ENCODE results near the gene PTPRK. TPM values are rescaled to one million over a fixed set of nuclear protein-coding genes. Genes with fewer than 3 reads are reported as not detected.

The PTPRK gene
- total and polyA plus RNA-seq, 7 donors: 6.0 to 51.3 (median 46.7) TPM

DNA sequence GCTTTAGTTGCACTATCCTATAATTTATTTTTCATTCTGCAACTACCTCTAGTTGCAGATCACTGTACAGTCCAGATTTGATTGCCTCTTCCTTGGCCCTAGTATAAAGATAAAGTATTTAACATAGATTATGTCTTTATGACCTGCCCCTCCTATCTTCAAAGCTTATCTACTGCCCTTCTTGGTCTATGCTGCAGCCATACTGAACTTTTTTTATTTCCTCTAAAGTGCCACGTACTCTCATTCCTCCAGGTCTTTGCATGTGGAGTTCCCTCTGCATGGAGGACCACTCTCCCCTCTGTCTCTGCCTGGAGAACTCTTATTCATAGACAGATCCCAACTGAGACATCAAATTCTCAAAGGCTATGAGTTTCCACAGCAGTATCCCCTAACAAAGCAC is 168.0 kb downstream of the PTPRK start:
- WGBS, 2 donors: 19 to 76% methylated on average over 1 of the region's 1 CpG
- TF ChIP-seq, protein P1, sequence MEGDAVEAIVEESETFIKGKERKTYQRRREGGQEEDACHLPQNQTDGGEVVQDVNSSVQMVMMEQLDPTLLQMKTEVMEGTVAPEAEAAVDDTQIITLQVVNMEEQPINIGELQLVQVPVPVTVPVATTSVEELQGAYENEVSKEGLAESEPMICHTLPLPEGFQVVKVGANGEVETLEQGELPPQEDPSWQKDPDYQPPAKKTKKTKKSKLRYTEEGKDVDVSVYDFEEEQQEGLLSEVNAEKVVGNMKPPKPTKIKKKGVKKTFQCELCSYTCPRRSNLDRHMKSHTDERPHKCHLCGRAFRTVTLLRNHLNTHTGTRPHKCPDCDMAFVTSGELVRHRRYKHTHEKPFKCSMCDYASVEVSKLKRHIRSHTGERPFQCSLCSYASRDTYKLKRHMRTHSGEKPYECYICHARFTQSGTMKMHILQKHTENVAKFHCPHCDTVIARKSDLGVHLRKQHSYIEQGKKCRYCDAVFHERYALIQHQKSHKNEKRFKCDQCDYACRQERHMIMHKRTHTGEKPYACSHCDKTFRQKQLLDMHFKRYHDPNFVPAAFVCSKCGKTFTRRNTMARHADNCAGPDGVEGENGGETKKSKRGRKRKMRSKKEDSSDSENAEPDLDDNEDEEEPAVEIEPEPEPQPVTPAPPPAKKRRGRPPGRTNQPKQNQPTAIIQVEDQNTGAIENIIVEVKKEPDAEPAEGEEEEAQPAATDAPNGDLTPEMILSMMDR (IDR thresholded peaks at IDR 0.05): no peak
- no peak for TF ChIP-seq EP300 (IDR thresholded peaks at IDR 0.05)
- no peak for TF ChIP-seq POLR2AphosphoS5 (IDR thresholded peaks at IDR 0.05)
- intact Hi-C loops (cut with DNase I): no loop called here

DNA sequence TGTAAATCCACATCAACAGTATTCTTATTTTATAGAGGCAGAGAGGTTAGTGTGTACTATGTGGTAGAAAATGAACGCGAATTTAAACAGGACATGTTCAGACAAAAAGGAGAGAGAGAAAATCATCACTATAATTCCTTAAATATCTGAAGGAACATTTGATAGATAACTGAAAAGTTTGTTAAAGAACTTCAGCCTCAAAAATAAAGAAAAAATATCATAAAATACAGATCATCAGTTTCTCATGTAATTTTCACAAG is 169.2 kb downstream of the PTPRK start:
- WGBS, 2 donors: 12 to 63% methylated on average over 2 of the region's 2 CpGs
- intact Hi-C loops (cut with DNase I): no loop called here
- H3K27ac ChIP-seq: peak overlapping the region; percentile 6 to 49 (median 40)

More for the DNA sequence above, 168.0 kb downstream of the PTPRK start:
- Histone ChIP-seq H3K27ac (no peak overlapping the region), H3K4me1 (peaks cover 0 to 35% (median 25%) of the 10 kb centered on the region in 4 donors), H3K9me3 (no peaks in the 10 kb centered on the region), H3K4me3 (no peak overlapping the region), H3K36me3 (no peaks in the 10 kb centered on the region), H3K27me3 (no peaks in the 10 kb centered on the region)
- DNase-seq: no peak

DNA sequence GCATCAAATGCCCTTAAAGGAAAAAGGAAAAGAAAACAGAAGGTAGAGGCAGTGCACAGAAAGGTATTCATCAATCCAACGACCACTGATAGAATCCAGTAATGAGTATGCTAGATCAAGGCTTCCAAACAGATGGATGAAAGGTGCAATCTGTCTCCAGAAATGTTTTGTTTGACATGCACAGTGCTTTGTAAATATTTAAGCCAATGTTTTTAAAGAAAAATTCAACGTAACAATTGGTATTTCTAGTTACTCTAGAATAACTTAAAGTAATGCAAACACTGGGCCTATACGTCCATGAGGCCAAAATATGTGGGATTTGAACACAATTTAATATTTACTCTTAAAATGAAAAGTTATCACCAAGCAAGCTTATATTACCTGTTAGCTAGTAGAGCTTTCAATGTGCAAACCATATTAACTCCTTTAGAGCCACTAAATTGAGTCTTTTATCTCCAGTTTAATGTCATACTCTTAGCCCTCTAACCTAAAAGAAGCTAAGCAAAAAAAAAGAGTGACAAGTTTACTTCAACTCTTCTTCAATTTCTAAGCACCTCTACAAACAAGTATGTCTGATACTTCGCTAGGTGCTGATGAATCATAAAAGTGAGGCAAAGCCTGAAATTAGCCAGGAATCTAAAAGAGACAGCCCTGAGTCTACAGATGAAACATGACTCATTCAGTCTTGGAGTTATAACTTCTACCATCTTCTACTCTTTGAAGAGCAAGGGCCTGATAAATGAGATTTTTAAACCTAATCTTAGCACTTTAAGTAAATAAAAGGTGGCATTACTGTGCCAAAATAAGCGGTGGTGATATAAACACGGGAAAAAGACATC is 169.8 kb downstream of the PTPRK start:
- Histone ChIP-seq H3K27ac (peak overlapping the region; percentile 6 to 49 (median 40)), H3K36me3 (no peaks in the 10 kb centered on the region), H3K4me1 (peaks cover 0 to 43% (median 30%) of the 10 kb centered on the region in 4 donors), H3K9me3 (no peaks in the 10 kb centered on the region), H3K27me3 (no peaks in the 10 kb centered on the region), H3K4me3 (no peak overlapping the region)
- 22 to 62% methylated on average over 6 of the region's 6 CpGs for WGBS, 2 donors
- TF ChIP-seq, protein P1 (IDR thresholded peaks at IDR 0.05): no peak
- TF ChIP-seq POLR2A (IDR thresholded peaks at IDR 0.05) (no peak), POLR2AphosphoS5 (IDR thresholded peaks at IDR 0.05) (peak in 2 of 4 donors; percentile 27 to 45), EP300 (IDR thresholded peaks at IDR 0.05) (no peak)
- intact Hi-C loops (cut with DNase I): no loop called here
- DNase-seq: no peak

More for the DNA sequence above, 169.2 kb downstream of the PTPRK start:
- Histone ChIP-seq H3K27me3 (no peaks in the 10 kb centered on the region), H3K4me1 (peaks cover 0 to 38% (median 28%) of the 10 kb centered on the region in 4 donors), H3K4me3 (no peak overlapping the region), H3K36me3 (no peaks in the 10 kb centered on the region), H3K9me3 (no peaks in the 10 kb centered on the region)
- no peak for DNase-seq
- TF ChIP-seq, protein P1 (IDR thresholded peaks at IDR 0.05): no peak
- TF ChIP-seq POLR2AphosphoS5 (IDR thresholded peaks at IDR 0.05) (no peak), EP300 (IDR thresholded peaks at IDR 0.05) (no peak)

DNA sequence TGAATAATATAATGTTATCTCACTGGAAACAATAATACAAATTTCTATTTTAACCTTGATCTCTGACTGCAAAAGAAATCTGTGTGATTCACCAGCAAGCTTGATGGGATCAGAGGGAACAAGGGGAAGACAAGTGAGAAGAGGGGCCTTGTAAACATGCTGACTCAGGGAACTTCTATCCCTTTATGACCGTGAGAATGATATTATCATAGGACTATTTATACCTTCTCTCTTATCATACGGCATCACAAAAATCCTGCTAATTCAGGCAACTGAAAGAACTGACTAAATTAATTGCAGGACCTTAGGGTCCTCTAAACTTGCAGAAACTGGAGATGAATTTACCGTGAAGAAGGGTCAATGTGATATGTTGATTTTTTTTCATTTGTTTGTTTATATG is 173.3 kb downstream of the PTPRK start:
- TF ChIP-seq POLR2A (IDR thresholded peaks at IDR 0.05) (no peak), EP300 (IDR thresholded peaks at IDR 0.05) (no peak), POLR2AphosphoS5 (IDR thresholded peaks at IDR 0.05) (no peak)
- TF ChIP-seq, protein P1 (IDR thresholded peaks at IDR 0.05): no peak
- Histone ChIP-seq H3K27me3 (no peaks in the 10 kb centered on the region), H3K4me3 (no peak overlapping the region), H3K9me3 (no peaks in the 10 kb centered on the region), H3K4me1 (peaks cover 0 to 61% (median 31%) of the 10 kb centered on the region in 4 donors), H3K36me3 (no peaks in the 10 kb centered on the region), H3K27ac (no peak overlapping the region)
- 82 to 89% methylated on average over 3 of the region's 3 CpGs for WGBS, 2 donors
- intact Hi-C loops (cut with DNase I): loop anchor here (1.0 kb wide), 1 partner anchor 8 kb away; no protein-coding TSS in a partner anchor
- no peak for DNase-seq

All from sigmoid colon (tissue), 7 donors.